HG03354 (cell line): ENCODE measurements around the gene SPINK1.
"Not testable (repeated sequence)": the region's sequence is repeated elsewhere in the genome, so short reads cannot be mapped to it uniquely, and the experiment has no call there.

ENCODE experiments used
- ATAC-seq: cut with Tn5 transposase; IDR thresholded peaks from one replicate; pipeline ENCODE4 v1.9.1; 2021; ENCODE audit warnings: mild to moderate bottlenecking; ENCODE audit not compliant: unreplicated experiment, poor library complexity, severe bottlenecking

The SPINK1 gene

DNA sequence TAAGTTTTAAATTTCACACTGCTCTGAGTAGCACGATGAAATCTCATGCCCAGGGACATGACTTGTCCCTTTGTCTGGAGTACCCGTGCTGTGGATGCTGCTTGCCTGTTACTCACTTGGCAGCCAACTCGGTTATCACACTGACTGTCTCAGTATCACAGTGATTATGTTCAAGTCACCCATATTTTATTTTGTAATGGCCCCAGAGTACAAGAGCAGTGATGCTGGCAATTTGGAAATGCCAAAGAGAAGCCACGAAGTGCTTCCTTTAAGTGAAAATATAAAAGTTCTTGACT is 24.3 kb upstream of the SPINK1 start:
- ATAC-seq, result no peak

DNA sequence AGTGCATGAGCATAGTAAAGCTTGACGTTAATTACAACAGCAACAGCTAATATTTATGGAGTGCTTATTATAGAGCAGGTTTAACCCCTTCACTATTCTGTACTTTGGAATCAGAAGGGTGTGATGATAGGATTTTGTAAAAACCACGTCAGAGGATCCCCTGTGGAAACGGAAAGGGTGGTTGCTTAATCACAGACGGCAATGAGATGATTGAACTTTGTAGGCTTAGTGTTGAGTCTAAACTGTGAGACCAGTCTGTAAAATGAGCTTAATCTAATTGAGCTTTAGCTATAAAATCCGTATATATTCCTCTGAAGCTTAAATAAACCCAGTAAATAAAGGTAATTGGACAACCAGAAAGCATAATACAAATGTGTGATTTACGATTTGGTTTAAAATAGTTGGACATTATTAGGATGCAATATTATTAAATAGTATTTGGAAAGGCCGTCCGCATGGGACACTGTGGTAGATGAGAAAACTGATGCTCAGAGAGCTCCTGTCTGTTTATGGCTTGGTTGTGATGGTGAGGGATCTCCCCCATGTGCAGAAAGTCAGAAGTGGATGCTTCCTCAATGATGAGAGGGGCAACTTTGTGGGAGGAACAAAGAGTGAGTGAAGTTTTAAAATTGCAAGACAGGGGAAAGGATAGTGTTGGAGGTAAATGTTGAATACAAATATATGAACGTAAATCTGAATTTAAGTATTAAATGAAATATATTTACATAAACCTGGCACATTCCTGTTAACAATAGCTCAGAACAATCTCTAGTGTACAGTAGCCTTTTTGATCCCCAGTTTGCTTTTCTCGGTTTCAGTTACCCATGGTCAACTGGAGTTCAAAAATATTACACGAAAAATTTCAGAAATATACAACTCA is 23.7 kb upstream of the SPINK1 start:
- ATAC-seq, result no peak

DNA sequence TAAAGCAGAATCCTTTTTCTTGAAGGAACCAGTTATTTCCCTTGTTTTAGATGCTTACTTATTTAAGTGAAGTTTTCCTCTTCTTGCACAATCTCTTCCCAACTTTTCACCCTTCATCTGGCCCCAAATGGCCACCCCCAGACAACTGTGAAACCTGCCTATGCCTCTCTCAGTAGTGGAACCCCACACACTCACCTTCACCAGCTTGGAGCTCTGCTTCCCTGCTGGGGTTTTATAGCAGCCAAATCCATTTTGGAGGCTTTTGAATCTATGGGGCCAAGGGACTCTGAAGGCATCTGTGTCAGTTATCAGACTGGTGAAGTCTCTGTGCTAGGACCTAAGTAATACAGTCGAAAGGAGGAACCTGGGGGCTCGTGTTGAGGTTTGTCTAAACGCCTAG is 22.9 kb upstream of the SPINK1 start:
- no peak for ATAC-seq

DNA sequence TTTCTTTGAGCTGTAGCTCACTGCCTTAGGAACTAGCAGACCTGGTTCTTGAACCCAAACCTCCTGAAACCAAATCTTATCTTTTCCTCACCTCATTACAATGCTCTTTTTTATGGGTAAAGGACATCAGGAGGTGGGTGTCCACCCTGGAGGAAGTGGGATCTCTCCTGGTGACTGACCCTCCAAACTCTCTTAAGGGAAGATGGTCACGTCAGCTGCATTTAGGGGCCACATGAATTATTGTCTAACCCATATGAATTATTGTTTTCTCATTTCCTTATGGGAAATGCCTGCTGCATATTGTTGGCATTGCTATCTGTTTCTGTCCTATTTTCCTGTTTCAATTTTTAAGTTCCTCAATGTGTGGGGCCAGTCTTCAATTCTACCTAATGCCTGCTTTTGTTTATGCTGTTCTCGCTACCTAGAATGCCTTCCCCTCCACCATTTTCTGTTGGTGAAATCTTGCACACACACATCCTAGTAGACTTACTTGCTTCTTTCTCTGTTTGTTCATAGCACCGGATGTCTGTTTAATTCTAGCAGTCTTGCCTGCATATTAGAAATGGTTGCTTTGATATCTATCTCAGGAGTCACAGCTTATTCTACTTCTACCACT is 22.0 kb upstream of the SPINK1 start:
- ATAC-seq, result no peak

DNA sequence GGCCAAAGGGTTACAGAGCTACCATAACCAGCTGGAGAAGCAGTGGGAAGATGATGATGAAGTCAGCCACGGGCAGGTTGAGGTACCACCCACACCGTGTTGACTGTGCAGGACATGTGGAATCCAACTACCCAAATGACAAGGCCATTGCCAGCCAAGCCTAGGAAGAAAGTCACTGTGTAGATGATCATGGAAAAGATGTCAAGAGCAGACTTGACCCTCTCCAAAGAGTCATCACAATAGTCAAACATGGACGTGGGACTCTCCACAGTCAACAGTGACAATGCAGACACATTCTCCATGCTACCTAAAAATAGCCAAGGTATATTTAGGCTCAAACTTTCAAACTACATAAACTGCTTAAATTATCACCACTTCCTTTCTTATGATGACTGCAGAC is 20.9 kb upstream of the SPINK1 start:
- no peak for ATAC-seq

DNA sequence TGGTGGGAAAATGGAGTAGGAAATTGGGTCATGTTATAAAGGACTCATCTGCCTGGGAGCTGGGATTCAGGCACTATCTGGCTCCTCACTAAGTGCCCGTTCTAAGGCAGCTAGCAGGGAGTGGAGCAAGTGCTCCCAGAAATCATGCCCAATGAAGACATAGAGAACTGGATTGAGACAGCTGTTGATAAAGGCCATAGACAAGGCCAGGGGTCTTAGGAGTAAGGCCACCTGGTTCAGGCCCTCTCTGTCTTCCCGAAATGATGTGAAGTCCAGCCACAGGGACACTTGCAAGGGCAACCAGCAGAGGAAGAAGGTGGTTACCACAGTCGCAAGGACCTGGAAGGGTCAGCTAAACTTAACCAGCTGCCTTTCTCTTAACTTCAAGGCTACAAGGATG is 20.1 kb upstream of the SPINK1 start:
- ATAC-seq, result no peak

DNA sequence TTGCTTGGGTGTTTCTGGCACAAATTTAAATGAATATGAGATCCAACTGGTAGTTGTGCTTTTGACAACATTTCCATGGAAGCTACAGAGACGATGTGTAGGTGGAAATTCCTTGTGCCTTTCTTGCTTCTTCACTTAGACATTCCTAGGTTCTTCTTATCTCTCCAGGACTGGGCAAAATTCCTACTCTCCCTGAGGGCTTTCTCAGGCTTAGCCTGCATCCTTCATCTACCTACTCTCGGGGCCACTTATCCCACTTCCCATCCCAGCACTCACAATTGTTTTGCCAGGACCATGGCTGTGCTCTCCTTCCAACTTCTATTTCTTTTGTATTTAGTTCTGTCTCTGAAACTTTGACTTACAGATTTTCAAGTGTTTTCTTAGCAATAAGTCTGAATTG is 17.8 kb upstream of the SPINK1 start:
- no peak for ATAC-seq

DNA sequence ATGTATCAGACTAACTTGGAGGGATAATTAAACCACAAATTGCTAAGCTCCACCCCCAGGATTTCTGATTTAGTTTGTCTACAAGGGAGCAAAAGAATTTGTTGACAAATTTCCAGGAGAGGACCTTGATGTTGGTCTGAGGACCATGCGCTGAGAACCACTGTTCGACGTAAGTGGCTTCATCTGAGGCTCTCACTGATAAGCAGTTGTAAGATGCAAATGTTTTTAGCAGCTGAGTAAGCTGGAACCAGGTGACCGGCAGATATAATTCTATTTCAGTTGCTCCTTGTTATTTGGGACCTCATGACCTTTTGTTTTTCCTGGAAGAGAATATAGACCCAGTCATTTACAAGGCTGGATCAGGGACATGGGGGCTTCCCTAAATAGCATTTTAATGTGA is 14.1 kb upstream of the SPINK1 start:
- ATAC-seq, result no peak

DNA sequence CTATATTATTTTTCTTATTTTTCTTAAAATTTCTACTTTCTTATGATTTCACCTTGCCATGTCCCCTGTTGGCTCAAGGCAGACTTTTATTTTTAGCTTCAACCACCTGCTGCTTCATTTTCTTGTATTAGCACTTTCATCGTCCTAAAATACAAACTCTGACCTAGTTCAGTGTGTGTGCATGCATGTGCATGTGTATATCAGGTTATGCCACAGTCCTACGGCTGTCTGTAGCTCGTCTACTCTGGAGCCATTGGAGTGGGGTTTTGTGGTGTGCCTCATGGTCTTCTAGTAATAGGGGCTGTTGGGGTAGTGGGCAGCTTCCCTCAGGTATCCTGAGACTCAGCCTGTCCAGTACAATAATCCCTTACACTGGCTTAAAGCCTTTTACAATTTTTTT is 13.4 kb upstream of the SPINK1 start:
- ATAC-seq, result no peak

DNA sequence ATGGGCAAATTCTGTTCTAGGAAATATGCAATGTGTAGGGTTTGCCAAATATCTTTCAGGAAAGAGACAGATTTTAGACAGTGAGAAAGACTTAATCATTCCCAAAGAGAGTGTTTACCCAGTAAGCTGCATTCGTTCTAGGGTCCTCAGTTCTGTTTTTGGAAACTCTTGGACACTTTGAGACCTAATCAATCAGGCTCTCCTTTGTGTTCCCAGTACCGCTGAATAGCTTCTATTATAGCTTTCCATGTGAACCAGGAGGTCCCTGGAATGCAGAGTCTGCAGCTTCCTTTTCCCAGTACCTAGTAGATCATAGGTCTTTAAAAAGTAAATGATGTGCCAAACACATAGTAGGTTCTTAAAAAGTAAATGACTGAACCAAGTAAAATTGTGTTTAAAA is 11.4 kb upstream of the SPINK1 start:
- ATAC-seq, result no peak

DNA sequence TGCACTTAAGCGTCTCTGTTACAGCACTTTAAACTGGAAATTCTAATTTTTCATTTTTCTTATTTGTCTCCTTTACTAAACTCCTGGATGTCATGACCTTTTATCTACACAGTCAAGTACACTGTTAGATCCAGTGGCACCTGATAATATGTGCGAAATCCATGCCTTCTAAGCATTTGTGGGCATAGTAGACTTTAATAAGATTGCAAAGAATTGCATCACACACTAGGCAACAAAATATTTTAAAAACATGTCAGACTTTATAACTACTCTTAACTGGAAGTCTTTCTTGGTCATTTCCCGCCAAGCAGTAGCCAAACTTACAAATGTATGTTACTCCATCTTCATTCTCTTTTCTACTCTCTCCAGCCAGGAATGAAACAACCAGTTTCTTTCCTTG is 5.0 kb upstream of the SPINK1 start:
- no peak for ATAC-seq

DNA sequence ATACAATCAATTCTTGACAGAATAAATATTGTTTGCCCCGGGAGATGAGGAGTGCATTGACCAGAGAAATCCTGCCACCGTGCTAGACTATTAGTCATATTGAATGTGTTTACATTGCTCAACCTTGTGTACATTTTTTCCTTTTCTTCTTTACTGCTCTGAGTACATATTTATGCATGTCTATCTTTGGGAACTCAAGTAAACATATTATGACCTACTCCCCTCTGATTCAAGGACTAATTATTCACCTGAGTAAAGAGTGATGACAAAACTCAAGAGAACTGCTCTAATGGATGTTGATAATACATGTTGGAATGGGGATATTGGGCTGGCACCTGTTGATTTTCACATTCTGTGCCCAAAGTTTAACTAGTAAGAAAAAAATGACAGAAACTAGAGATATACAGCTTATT is 3.9 kb upstream of the SPINK1 start:
- no peak for ATAC-seq

DNA sequence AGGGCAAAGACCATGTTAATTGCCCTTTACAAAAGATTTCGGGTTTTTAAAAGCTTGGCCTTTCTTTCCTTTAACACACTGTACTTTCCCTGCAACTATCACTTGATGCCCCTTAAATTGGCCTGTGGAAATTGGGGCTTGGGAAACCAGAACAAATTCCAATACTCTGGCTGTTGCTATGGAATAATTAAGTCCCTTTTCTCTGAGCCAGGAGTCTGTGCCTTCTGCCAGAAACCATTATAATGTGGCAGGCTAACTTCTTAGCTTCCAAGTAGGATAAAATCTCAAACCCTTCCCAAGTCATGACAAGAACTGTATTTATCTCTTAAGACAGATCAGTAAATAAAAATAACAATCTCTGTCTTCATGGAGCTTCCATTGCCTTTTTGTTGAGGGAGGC is 1.1 kb upstream of the SPINK1 start:
- no peak for ATAC-seq

DNA sequence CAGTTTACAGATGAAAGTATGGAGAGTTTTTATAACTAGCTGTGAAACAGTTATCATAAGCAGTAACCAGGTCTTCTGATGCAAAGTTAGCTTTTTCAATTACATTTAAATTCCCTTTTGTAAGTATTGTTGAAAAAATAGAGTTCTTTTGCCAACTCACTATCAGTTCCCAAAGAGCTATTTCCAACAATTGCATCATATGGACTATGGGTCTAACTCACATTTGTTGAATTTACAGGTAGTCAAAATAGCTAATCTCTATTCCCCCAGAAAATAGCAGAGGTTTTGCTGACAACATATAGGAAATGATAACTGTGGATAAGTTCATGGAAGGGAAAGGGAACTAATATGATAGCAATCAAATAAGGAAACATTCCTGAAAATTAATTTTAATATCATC is 1.4 kb downstream of the SPINK1 start:
- no peak for ATAC-seq

DNA sequence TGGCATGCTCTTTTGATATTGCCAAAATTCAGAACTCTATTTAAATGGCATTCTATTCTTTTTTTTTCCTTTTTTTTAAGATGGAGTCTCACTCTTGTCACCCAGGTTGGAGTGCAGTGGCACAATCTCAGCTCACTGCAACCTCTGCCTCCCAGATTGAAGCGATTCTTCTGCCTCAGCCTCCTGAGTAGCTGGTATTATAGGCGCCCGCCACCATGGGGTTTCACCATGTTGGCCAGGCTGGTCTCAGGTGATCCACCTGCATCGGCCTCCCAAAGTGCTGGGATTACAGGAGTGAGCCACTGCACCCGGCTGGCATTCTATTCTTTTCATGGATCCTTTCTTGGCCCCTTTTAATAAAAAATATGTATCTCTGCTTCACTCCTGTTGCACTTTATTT is 4.5 kb downstream of the SPINK1 start:
- ATAC-seq, result not testable (repeated sequence)

DNA sequence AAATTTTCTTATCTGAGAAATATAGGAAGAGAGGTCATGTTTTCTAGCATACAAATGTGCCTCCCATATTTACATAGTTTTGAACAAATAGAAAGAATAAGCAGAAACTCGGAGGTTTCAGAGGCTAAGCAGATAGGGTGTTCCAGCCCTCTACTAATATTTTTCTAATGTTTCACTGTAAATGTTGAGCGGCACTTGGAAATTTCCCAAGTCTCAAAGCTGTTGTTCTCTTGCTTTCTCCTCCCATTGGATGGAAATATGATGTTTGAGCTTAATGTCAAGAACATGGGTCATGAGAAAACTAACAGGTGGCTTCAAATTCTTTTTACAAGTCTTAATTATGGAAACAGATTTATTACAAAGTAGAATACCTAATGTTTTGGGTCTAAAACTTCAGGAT is 5.1 kb downstream of the SPINK1 start:
- no peak for ATAC-seq

DNA sequence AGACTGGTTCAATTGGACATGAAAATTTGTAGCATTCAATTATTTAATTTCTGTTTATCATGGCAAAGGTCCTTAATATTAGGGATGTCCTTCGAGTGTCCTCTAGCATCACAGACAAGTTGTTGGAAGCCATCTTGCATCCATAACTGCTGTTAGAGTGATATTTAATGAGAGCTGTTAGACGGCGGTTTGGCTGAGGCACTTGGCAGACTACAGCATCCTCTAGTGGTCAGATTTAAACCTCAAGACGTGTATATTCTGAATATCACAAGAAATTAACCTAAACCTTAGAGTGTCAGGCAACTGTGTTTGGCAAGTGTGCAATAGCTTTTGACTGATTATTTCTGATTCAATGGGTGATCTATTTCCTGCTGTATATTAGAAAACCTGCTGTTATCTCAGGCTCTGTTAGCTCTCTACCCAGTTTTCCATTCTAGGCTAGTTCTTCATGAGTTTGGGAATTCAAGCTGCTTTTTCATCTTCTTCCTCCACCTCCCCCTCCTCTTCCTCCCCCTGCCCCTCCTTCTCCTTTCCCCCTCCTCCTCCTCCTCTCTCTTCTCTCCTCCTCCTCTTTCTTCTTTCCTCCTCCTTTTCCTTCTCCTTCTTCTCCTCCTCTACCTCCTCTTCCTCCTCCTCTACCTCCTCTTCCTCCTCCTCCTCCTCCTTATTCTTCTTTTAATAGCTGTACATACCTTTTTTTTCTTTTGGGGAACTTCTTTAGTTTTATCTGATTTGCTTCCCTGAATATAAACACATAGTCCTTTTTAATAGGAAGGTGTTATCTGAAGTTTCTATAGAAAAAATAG is 8.6 kb downstream of the SPINK1 start:
- ATAC-seq, result peak; percentile 95

DNA sequence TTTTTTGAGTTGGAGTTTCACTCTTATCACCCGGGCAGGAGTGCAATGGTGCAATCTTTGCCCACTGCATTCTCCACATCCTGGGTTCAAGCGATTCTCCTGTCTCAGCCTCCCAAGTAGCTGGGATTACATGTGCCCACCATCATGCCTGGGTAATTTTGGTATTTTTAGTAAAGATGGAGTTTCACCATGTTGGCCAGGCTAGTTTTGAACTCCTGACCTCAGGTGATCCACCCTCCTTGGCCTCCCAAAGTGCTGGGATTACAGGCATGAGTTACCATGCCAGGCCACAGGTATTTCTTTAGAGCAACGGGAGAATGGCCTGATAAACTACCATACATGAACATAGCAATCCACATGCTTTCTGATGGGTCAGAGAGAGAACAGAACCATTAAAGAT is 9.2 kb downstream of the SPINK1 start:
- not testable (repeated sequence) for ATAC-seq

DNA sequence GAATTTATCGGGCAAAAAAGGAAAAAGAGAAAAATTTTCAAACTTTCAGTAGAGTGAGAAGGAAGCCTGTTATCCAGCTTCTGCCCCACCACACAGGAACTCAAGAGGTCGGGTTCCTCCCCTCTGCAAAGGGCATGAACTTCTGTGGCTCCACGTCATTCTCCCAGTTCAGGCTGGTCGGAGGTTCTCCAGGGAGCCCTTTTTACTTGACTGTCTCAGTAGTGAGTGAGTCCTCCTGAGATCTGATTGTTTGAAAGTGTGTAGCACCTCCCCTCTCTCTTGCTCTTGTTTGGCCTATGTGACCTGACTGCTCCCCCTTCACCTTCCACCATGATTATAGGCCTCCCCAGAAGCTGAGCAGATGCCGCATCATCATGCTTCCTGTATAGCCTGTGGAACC is 9.7 kb downstream of the SPINK1 start:
- no peak for ATAC-seq

DNA sequence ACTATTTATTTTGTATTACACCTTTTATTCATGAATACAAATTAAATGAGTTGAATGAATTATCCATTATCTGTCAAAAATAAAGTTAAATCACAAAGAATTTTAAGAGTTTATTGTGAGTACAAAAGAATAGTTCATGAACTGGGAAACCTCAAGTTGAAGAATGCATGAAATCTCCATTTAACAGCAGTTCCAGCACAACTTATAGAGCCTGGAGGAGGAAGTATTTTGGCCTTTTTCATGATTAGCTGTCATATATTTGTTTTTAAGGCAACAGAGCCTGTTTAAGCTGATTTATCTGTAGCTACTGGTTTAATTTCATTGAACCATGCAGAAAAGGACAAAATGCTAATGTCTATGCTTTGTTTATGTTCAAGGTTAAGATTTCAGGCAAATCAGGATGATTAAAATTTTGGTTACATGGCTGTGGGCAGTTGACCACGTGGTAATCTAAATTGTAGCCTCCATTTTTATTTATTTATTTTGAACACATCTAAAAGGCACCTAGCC is 12.2 kb downstream of the SPINK1 start:
- ATAC-seq, result no peak

DNA sequence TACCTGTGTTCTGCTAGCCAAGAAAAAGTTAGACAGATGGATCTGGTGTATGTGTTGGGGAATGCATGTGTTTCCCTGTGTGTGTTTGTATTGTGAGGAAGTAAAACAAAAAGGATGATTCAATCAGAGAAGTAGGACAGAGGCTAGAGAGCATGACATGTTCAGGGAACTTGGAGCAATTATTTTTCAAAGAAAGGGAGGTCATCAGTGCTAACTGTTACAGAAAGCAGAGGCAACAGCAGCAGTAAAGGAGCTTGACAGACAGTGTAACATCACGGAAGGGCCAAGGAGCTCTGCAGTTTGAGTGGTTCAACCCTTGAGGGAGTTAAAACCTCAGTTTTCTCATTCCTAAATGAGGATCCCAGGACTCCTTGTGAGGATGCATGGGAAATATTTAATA is 13.2 kb downstream of the SPINK1 start:
- ATAC-seq, result no peak
